ENCODE results near the gene BRINP2.

BRINP2 gene

GRCh38 chr1:177289532-177289931, 118.8 kb downstream of the BRINP2 start:
- DNase-seq (ENCODE audit: low spot score), result no peak
- no peak overlapping the region for H3K27ac ChIP-seq
- no peak for TF ChIP-seq CTCF (IDR thresholded peaks at IDR 0.05)
- no peak overlapping the region for H3K4me3 ChIP-seq

GRCh38 chr1:177300431-177300830, 129.7 kb downstream of the BRINP2 start:
- DNase-seq (ENCODE audit: low spot score), result no peak
- Histone ChIP-seq H3K4me3 (no peak overlapping the region), H3K27ac (no peak overlapping the region)
- no peak for TF ChIP-seq CTCF (IDR thresholded peaks at IDR 0.05)

GRCh38 chr1:177301425-177302124, 130.8 kb downstream of the BRINP2 start:
- no peak for DNase-seq (ENCODE audit: low spot score)
- no peak for TF ChIP-seq CTCF (IDR thresholded peaks at IDR 0.05)
- no peak overlapping the region for H3K4me3 ChIP-seq
- H3K27ac ChIP-seq, result no peak overlapping the region

- no peak for TF ChIP-seq CTCF (IDR thresholded peaks at IDR 0.05)
- no peak for DNase-seq (ENCODE audit: low spot score)
- no peak overlapping the region for H3K4me3 ChIP-seq
- no peak overlapping the region for H3K27ac ChIP-seq
Measured at GRCh38 chr1:177302357-177303044, 131.7 kb downstream of the BRINP2 start.

- no peak for TF ChIP-seq CTCF (IDR thresholded peaks at IDR 0.05)
- no peak overlapping the region for H3K4me3 ChIP-seq
- DNase-seq (ENCODE audit: low spot score), result no peak
- no peak overlapping the region for H3K27ac ChIP-seq
Measured at GRCh38 chr1:177305040-177306018, 134.6 kb downstream of the BRINP2 start.

- no peak overlapping the region for H3K4me3 ChIP-seq
- DNase-seq (ENCODE audit: low spot score), result no peak
- no peak for TF ChIP-seq CTCF (IDR thresholded peaks at IDR 0.05)
- H3K27ac ChIP-seq, result no peak overlapping the region
Measured at GRCh38 chr1:177306019-177306415, 135.3 kb downstream of the BRINP2 start.
